Jurkat, Clone E6-1 (cell line): Measurements from ENCODE around the gene NSL1.
A peak's percentile ranks its signal among the peaks of the same experiment; 100 is the strongest.

Source experiments
- DNase-seq: peaks from one replicate; pipeline ENCODE4 v3.0.0-alpha.2; 2011; ENCODE audit warnings: low read depth, low spot score
- H3K4me3 ChIP-seq: 2 replicates; pipeline ENCODE4 v1.5.1; 2011; ENCODE audit warnings: mild to moderate bottlenecking, low read length, control low read depth, moderate library complexity

The NSL1 gene

GRCh38 chr1:212691561-212692071 lies 100.0 kb downstream of the NSL1 start:
- DNase-seq, result no peak
- H3K4me3 ChIP-seq, result no peak overlapping the region

DNA sequence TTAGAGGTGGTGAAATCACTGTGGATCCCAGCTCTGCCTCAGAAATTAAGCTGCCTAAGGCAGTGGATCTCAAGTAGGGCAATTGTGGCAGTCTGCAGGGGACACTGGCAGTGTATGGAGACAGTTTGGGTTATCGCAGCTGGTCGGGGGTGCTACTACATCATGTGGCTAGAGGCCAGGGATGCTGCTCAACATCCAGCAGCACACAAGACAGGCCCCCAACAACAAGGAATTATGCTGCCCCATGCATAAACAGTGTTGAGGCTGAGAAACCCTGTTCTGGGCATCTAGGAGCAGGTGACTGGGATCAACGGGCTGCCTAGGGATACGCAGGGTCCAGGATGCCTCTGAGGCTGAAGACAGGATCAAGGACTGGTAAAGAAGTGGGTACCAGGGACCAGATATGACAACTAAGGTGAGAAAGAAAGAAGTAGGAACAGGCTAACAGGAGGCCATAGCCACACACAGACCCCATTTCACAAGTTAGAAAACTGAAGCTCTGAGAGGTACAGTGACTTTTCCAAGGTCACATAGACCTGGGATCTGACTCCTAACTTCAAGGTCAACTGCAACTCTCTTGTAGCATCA lies 100.7 kb downstream of the NSL1 start:
- no peak for DNase-seq
- no peak overlapping the region for H3K4me3 ChIP-seq

DNA sequence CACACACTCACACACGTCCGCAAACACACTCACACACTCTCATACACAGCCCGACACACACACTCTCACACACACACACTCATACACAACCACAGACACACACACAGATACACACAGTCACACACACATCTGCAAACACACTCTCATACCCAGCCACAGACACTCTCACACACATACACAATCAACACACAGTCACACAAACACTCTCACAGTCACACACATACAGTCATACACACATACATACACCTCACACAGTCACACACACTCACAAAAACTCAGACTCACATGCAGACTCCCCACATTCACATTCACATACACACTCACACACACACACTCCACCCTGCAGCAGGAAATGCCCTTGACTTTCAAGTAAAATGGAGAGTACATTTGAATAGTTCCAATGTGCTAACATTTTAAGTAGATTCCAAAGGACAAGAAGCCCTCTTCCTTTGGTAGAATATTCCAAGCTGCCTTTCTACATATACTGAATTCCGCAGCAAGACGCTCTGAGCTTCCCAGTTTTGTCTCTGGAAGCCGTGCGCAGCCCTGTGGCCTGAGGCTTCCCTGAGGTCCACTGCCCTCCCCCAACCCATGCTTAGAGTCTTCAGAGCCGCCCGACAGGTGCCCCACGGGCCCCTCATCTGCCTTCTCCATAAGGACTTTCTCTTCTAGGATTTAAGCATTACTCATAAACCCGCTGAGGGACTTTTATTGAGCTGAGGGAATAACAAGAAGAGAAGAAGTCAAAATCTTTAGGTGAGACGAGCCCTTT lies 101.6 kb downstream of the NSL1 start:
- no peak overlapping the region for H3K4me3 ChIP-seq
- peak; percentile 11 for DNase-seq

DNA sequence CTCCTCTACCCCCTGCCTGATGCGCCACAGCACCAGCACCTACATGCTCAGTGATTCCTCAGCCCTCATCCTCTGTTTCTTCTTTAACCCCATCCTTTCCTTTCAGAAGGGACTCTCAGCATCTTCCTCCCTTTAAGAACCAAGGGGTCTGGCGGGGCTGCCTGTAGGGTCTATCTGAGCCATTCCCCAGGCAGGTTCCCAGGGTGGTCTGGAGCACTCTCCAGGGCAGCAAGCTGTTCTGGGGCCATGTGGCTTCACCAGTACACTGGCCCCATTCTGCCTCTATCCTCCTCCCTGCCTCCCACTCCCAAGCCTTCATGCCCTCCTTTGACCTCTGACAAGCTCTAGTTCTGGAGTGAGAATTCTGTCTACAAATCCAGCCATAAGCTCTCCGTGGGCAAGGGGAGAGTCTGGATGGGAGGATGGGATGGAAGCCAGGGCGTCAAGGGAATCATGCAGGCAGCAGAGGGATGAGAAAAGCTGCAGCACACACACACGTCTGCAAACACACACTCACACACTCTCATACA lies 102.3 kb downstream of the NSL1 start:
- no peak overlapping the region for H3K4me3 ChIP-seq
- DNase-seq, result no peak

DNA sequence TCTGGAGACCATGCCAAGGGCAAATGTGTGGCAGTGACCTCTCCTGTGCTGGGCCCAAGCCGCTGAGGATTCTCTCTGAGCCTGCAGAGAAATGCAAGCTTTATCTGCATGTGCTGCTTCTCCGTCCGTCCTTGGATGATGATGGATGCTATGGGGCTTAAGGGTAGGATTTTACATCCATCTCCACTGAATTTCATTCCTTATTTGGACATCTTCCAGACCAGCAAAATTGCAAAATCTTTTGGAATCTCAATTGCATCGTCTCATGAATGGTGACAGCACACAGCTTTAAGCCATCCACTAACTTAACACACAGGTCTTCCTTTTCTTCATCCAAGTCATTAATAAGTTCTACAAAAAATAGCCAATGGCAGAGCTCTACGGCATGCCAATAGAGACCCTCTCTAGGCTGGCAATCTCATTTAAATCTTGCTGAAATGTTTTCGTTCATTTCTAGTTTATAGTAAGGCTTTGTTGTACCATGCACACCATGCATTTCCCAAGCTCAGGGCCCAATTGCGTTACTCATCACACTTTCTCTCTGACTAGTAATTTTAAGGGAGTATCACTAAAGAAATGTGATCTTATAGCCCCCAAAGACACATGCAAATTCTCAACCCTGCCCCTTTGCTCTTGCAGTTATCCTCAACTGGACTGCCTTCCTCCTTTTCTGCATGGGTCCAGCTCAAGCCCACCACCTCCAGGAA lies 103.1 kb downstream of the NSL1 start:
- no peak for DNase-seq
- H3K4me3 ChIP-seq, result no peak overlapping the region

DNA sequence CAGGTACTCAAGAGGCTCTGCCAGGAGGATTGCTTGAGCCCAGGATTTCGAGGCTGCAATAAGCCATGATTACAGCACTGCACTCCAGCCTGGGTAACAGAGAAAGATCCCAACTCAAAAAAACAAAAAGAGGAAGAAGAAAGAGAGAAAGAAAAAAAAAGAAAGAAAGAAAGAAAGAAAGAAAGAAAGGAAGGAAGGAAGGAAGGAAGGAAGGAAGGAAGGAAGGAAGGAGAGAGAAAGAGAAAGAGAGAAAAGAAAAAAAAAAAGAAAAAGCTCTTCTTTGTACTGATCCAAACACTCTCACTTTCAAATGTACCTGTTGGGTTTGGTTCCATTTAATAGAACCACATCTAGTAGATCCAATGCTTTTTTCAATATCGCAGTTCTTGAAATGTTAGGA lies 103.8 kb downstream of the NSL1 start:
- no peak for DNase-seq
- H3K4me3 ChIP-seq, result no peak overlapping the region

GRCh38 chr1:212686591-212686990 lies 105.0 kb downstream of the NSL1 start:
- DNase-seq, result no peak
- H3K4me3 ChIP-seq, result no peak overlapping the region

- H3K4me3 ChIP-seq, result no peak overlapping the region
- no peak for DNase-seq
Observed at GRCh38 chr1:212686069-212686468, 105.5 kb downstream of the NSL1 start.

DNA sequence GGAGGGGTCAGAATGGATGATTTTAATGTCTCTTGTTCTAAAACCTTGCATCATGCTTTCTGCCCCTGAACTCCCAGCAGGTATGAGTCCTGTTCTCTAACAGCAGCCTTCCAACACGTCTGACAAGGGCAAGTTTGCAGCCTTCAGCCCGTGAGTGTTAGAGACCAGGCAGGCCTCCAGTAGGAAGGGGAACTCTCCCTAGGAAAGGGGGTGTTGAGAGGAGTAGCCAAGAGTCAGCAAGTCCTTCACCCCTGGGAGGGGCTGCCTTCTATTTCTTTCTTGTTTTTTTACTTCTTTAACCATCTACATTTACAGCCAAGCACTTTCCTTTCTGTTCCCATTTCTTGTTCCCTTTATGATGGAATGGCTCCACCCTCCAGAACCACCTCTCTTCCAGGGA lies 106.1 kb downstream of the NSL1 start:
- DNase-seq, result no peak
- no peak overlapping the region for H3K4me3 ChIP-seq

- H3K4me3 ChIP-seq, result no peak overlapping the region
- DNase-seq, result no peak
Observed at GRCh38 chr1:212684521-212685090, 107.0 kb downstream of the NSL1 start.

DNA sequence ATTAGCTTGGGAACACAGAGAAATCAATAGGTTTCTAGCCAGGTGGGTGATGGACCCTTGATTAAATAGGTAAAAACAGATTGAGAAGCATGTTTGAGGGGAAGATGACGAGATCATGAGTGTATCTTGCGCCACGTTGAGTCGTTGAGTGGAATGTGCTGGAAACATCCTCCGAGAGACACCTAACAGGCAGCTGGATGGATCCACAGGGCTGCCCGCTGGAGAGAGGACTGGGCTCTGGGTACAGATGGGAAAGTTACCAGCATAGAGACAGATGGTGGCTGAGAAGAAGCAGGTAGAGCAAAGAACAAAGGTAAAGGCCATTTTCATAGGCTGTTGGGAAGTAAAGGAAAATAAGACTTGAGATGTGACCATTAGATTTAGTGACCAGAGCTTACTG lies 107.5 kb downstream of the NSL1 start:
- no peak for DNase-seq
- no peak overlapping the region for H3K4me3 ChIP-seq

DNA sequence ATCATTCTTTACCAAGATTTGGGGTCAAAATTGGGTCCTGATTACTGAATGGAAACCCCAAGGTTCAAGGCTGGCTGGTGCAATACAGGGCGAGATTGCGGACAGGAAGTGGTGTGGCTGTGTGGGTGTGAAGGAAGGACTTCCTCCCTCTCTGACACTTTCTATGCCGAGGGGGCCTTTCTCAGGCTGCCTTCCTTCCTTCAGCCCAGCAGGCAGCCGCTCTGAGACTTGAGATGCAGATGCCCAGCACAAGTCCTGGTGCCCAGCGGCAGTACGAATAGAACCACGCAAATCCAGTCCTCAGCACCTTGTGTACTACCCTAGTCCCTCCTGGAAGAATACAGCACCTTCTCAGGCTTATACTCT lies 108.2 kb downstream of the NSL1 start:
- no peak for DNase-seq
- H3K4me3 ChIP-seq, result no peak overlapping the region

GRCh38 chr1:212680680-212681389 lies 110.7 kb downstream of the NSL1 start:
- DNase-seq, result no peak
- no peak overlapping the region for H3K4me3 ChIP-seq

DNA sequence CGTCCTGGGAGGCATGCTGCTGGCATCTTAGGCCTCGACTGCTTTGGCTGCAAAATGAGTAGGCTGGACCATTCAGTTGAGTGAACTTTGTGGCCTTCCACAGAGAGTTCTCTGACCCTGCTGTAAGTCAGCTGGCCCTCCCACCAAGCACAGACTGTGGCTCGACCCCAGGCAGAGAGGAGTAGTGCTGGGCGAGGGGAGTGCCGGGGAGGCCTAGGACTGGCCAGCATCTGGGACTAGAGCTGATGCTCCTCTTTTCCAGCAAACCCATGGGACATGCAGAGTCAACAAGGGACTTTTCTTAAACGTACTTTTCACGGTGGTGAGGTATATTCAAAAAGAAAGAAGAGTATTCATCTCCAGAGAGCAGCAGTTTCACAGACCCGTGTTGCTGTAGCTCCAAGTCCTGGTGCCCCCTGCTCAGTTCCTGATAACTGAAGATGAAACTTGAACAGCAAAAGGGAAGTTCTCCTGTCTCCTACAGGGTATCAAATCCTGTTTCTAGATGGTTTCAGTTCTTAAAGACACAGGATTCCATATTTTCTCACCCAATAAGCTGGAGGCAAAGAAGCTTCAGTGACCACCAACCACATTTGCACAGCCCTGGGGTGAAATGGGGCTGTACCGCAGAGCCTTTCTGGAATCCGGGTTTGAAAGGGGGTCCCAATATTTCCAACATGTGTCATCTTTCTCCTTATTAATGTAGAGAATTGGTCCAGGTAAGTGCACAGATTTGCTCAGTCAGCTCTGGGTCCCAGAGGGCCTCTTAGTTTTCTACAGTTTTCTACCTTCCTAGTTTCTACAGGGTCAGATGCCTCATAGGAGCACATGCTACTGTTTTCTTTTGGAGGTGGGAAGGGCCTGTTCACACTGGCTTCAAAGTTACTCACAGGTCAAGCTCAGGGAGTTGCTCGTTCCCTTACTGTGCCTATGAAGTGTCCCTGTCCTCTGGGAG lies 112.8 kb downstream of the NSL1 start:
- DNase-seq, result no peak
- H3K4me3 ChIP-seq, result no peak overlapping the region

DNA sequence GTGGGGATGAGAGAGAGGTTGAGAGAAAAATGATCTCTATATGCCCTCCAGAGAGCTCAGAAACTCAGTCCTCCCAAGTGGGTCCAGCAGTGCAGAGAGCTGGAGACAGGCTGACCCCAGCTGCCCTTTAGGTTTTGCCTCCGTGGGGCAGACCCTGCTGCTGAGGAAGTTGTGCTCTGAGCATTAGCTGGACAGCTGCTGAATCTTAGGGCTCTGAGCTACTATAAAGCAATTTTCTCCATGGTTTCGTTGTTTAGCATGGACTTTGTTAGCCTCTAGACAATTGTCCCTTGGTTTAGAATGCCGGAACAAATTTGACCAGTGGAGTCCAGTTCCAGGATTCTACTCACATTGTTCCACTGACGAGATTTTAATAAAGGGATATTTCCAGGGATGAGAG lies 114.0 kb downstream of the NSL1 start:
- no peak overlapping the region for H3K4me3 ChIP-seq

GRCh38 chr1:212677136-212677535 lies 114.4 kb downstream of the NSL1 start:
- no peak overlapping the region for H3K4me3 ChIP-seq
- DNase-seq, result no peak

More for the DNA sequence above, 114.0 kb downstream of the NSL1 start:
- no peak for DNase-seq
